ENCODE results near the gene CKB. TPM values are rescaled to one million over a fixed set of nuclear protein-coding genes. Genes with fewer than 3 reads are reported as not detected.

The CKB gene
- polyA plus RNA-seq, 2 of the 4 experiments (the other 2 are of a cell fraction), result 52.3 to 79.8 TPM

- TF ChIP-seq RARB (CRISPR knock-in tag; IDR thresholded peaks at IDR 0.05), result no peak
- no peak for TF ChIP-seq HEYL (CRISPR knock-in tag; IDR thresholded peaks at IDR 0.05)
- TF ChIP-seq RNF2 (IDR thresholded peaks at IDR 0.05; ENCODE audit: borderline replicate concordance, low read depth), result no peak
- no peak for TF ChIP-seq ESRRA (IDR thresholded peaks at IDR 0.05; ENCODE audit: borderline replicate concordance, low read length)
- no peak for TF ChIP-seq ZC3H11A (IDR thresholded peaks at IDR 0.05)
- no peak for TF ChIP-seq JUNB (IDR thresholded peaks at IDR 0.05)
- TF ChIP-seq, protein P1, sequence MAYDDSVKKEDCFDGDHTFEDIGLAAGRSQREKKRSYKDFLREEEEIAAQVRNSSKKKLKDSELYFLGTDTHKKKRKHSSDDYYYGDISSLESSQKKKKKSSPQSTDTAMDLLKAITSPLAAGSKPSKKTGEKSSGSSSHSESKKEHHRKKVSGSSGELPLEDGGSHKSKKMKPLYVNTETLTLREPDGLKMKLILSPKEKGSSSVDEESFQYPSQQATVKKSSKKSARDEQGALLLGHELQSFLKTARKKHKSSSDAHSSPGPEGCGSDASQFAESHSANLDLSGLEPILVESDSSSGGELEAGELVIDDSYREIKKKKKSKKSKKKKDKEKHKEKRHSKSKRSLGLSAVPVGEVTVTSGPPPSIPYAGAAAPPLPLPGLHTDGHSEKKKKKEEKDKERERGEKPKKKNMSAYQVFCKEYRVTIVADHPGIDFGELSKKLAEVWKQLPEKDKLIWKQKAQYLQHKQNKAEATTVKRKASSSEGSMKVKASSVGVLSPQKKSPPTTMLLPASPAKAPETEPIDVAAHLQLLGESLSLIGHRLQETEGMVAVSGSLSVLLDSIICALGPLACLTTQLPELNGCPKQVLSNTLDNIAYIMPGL (CRISPR knock-in tag; IDR thresholded peaks at IDR 0.05; ENCODE audit: borderline replicate concordance), result no peak
- no peak for TF ChIP-seq HDAC2 (IDR thresholded peaks at IDR 0.05)
- no peak for TF ChIP-seq PHF8 (IDR thresholded peaks at IDR 0.05; ENCODE audit: borderline replicate concordance, low read depth)
- no peak for TF ChIP-seq E2F6 (IDR thresholded peaks at IDR 0.05; ENCODE audit: borderline replicate concordance, low read depth)
- no peak for TF ChIP-seq SMC3 (IDR thresholded peaks at IDR 0.05)
- TF ChIP-seq RAD21 (conservative IDR thresholded peaks at IDR 0.05 in 1 of 2, IDR thresholded peaks at IDR 0.05 in 1 of 2), result no peak
- no peaks in the 10 kb centered on the region for H3K9me3 ChIP-seq
- H3K27ac ChIP-seq, result no peak overlapping the region
- peaks cover 14% of the 10 kb centered on the region; the same call in 2 of the 3 replicates for H3K4me1 ChIP-seq
- 84% methylated on average over 21 of the region's 27 CpGs for WGBS (ENCODE audit: missing lambda C conversion rate)
- DNase-seq (ENCODE audit: low read depth in 1 of 2, low spot score in 1 of 2) (no peak), ATAC-seq (no peak), FAIRE-seq (no peak)
- H3K4me3 ChIP-seq, result no peak overlapping the region
- no peak overlapping the region for H3K4me2 ChIP-seq
- POLR2A ChIA-PET, result no interaction called here
- CTCF ChIA-PET, result interaction anchor here (0.6 to 28.8 kb wide), 6 partner anchors 10 to 352 kb away, joined by 3 to 489 read pairs (median 52); partner anchors contain the start of genes BAG5, CKB, COA8 and TRMT61A
These were observed 26.1 kb upstream of the CKB start for GRCh38 chr14:103548463-103549351.

DNA sequence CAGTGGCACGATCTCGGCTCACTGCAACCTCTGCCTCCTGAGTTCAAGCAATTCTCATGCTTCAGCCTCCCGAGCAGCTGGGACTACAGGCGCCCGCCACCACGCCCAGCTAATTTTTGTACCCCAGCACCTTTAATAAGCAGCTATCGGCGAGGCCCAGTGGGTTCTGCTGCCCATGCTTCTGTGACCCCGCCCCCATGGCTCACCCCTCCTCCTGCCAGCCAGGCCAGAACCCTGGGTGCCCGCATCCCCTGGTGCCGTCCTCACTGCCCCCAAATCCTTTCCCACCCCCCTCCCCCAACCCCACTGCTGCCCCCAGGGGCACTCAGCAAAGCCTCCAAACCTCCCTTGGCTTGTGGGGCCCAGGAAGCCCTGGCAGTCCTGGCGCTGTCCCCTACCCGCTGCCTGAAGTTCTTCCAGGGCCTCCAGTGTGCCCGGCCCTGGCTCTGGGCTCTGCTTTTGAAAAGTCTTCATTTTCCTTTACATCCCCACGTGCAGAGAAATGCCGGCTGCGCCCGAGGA, 25.4 kb upstream of the CKB start:
- Histone ChIP-seq H3K4me3 (no peak overlapping the region), H3K27ac (no peak overlapping the region), H3K4me1 (peaks cover 18% of the 10 kb centered on the region), H3K9me3 (no peaks in the 10 kb centered on the region), H3K4me2 (no peak overlapping the region)
- ChIA-PET POLR2A (no interaction called here), CTCF (interaction anchor here (2.8 to 28.8 kb wide), 4 partner anchors 10 to 43 kb away, joined by 23 to 489 read pairs (median 142); partner anchors contain the start of genes BAG5, CKB, COA8 and TRMT61A)
- WGBS (ENCODE audit: missing lambda C conversion rate), result 86% methylated on average over 16 of the region's 18 CpGs
- DNase-seq (ENCODE audit: low read depth in 1 of 2, low spot score in 1 of 2) (no peak), ATAC-seq (no peak), FAIRE-seq (no peak)
- no peak for TF ChIP-seq HOXB5 (CRISPR knock-in tag; IDR thresholded peaks at IDR 0.05)
- TF ChIP-seq POLR2AphosphoS2 (conservative IDR thresholded peaks at IDR 0.05; ENCODE audit: low read length), result no peak
- TF ChIP-seq GATA3 (IDR thresholded peaks at IDR 0.05; ENCODE audit: borderline replicate concordance), result no peak
- TF ChIP-seq ATOH8 (CRISPR knock-in tag; IDR thresholded peaks at IDR 0.05; ENCODE audit: low read depth), result no peak
- TF ChIP-seq ZC3H11A (IDR thresholded peaks at IDR 0.05), result no peak
- no peak for TF ChIP-seq HES2 (IDR thresholded peaks at IDR 0.05)
- no peak for TF ChIP-seq SREBF2 (IDR thresholded peaks at IDR 0.05)
- no peak for TF ChIP-seq KDM1A (IDR thresholded peaks at IDR 0.05; ENCODE audit: low read depth)

Measured in A549 (cell line).